HCT116 (cell line): ENCODE results near the gene GGT5. TPM values are rescaled to one million over a fixed set of nuclear protein-coding genes. Genes with fewer than 3 reads are reported as not detected.

Source experiments
- ATAC-seq: fragments of 200-7000 bp; cut with Tn5 transposase; 2 replicates; pipeline ENCODE4 v1.9.1; 2020; ENCODE audit warnings: mild to moderate bottlenecking, moderate library complexity
- BruUV-seq: library from RNA; stranded (reverse); fragments of 400-500 nt; replicated peaks from 2 replicates; lab custom pipeline; 2021; lab: Mats Ljungman, UMichigan
- CTCF ChIA-PET: fragments of 300-600 bp; sonication (Branson Sonifier 250); formaldehyde crosslinking; loops from one replicate; lab custom pipeline; 2021; ENCODE audit warnings: antibody characterized with exemption; lab: Charles Lee
- POLR2A ChIA-PET: fragments of 300-600, 350-600 bp; sonication (Branson Sonifier 250); formaldehyde crosslinking; loops from one replicate; lab custom pipeline; 2021; ENCODE audit warnings: antibody characterized with exemption; lab: Charles Lee
- RAD21 ChIA-PET, 2 experiments: fragments of 300-600 bp; sonication (Branson Sonifier 250); formaldehyde crosslinking; loops; one replicate each; lab custom pipeline; 2023; ENCODE audit warnings: low total read pairs in 2 of 2; ENCODE audit not compliant: uncharacterized antibody in 2 of 2, unreplicated experiment in 2 of 2, low non-redundant PET in 1 of 2; lab: Charles Lee
- DNase-seq: peaks from one replicate; pipeline ENCODE4 v3.0.0-alpha.2; 2010; ENCODE audit warnings: low read depth, low spot score
- H2AFZ ChIP-seq: fragments of 200-600 bp; shearing (Covaris generic), sonication (generic); 2 replicates; pipeline ENCODE4 v1.6.1; 2017; ENCODE audit warnings: low read depth, mixed run types, mixed read lengths, antibody characterized with exemption, low read length; ENCODE audit not compliant: poor library complexity, severe bottlenecking
- H3K27ac ChIP-seq: 2 replicates; pipeline ENCODE4 v1.5.1; 2012; ENCODE audit warnings: low read depth, low read length
- H3K27me3 ChIP-seq: fragments of 200-600 bp; sonication (generic); 2 replicates; pipeline ENCODE4 v1.6.1; 2016; ENCODE audit warnings: mixed run types, low read length, mixed read lengths; ENCODE audit not compliant: insufficient read depth
- H3K36me3 ChIP-seq, 2 experiments: fragments of 200-500 bp in 1 of 2; fragments of 200-600 bp in 1 of 2; sonication (Bioruptor generic) in 1 of 2; sonication (generic) in 1 of 2; 2 replicates each; pipeline versions ENCODE4 v1.5.1 to v1.6.1; 2014 to 2016; ENCODE audit warnings: low read length in 2 of 2, inconsistent platforms in 1 of 2, mixed read lengths in 1 of 2, mixed run types in 1 of 2; ENCODE audit not compliant: insufficient read depth in 2 of 2, control insufficient read depth in 1 of 2
- H3K4me1 ChIP-seq, 2 experiments: fragments of 200-600 bp in 1 of 2; sonication (generic) in 1 of 2; 2 replicates each; pipeline versions ENCODE4 v1.5.1 to v1.6.1; 2012 to 2017; ENCODE audit warnings: low read length in 2 of 2, inconsistent platforms in 1 of 2, mild to moderate bottlenecking in 1 of 2, mixed read lengths in 1 of 2, mixed run types in 1 of 2, moderate library complexity in 1 of 2; ENCODE audit not compliant: insufficient read depth in 2 of 2, control insufficient read depth in 1 of 2
- H3K4me2 ChIP-seq: fragments of 200-600 bp; sonication (generic); 2 replicates; pipeline ENCODE4 v1.6.1; 2017; ENCODE audit warnings: mixed run types, low read length, mixed read lengths
- H3K4me3 ChIP-seq, 2 experiments: fragments of 200-600 bp in 1 of 2; sonication (generic) in 1 of 2; replicated peaks in 1 of 2; 2 replicates each; pipeline ENCODE4 v1.5.1; 2011 to 2016; ENCODE audit warnings: low read length in 2 of 2, control low read depth in 1 of 2, low read depth in 1 of 2, mild to moderate bottlenecking in 1 of 2, mixed read lengths in 1 of 2, mixed run types in 1 of 2
- H3K79me2 ChIP-seq: fragments of 200-600 bp; sonication (generic); 2 replicates; pipeline ENCODE4 v1.6.1; 2017; ENCODE audit warnings: mild to moderate bottlenecking, mixed run types, low read length, moderate library complexity, mixed read lengths; ENCODE audit not compliant: insufficient read depth
- H3K9ac ChIP-seq: fragments of 200-600 bp; sonication (generic); 2 replicates; pipeline ENCODE4 v1.6.1; 2016; ENCODE audit warnings: low read length, mixed read lengths
- H3K9me2 ChIP-seq: fragments of 200-600 bp; sonication (generic), shearing (Covaris generic); 2 replicates; pipeline ENCODE4 v1.6.1; 2017; ENCODE audit warnings: mixed run types, mild to moderate bottlenecking, moderate library complexity; ENCODE audit not compliant: insufficient read depth
- H3K9me3 ChIP-seq, 2 experiments: fragments of 200-500 bp in 1 of 2; fragments of 200-600 bp in 1 of 2; sonication (Bioruptor generic) in 1 of 2; sonication (generic) in 1 of 2; 2 replicates each; pipeline ENCODE4 v1.6.1; 2014 to 2017; ENCODE audit warnings: low read length in 2 of 2, mixed read lengths in 2 of 2, inconsistent platforms in 1 of 2, low read depth in 1 of 2, mild to moderate bottlenecking in 1 of 2, mixed run types in 1 of 2, moderate library complexity in 1 of 2; ENCODE audit not compliant: control insufficient read depth in 1 of 2, insufficient read depth in 1 of 2
- H4K20me1 ChIP-seq: fragments of 200-600 bp; sonication (generic), shearing (Covaris generic); 2 replicates; pipeline ENCODE4 v1.6.1; 2017; ENCODE audit warnings: mixed run types, mild to moderate bottlenecking, moderate library complexity; ENCODE audit not compliant: insufficient read depth
- CBX3 ChIP-seq: IDR thresholded peaks from 2 replicates; pipeline ENCODE4 v1.6.1; 2012; ENCODE audit warnings: low read depth
- CTCF ChIP-seq, 3 experiments: fragments of 200-600 bp in 1 of 3; sonication (generic) in 1 of 3; IDR thresholded peaks in 2 of 3; conservative IDR thresholded peaks in 1 of 3; 2 replicates each; pipeline ENCODE4 v1.5.1; 2012 to 2017; ENCODE audit warnings: low read depth in 2 of 3, low read length in 2 of 3, antibody characterized with exemption in 1 of 3, borderline replicate concordance in 1 of 3, control low read depth in 1 of 3, mild to moderate bottlenecking in 1 of 3, mixed read lengths in 1 of 3, mixed run types in 1 of 3, moderate library complexity in 1 of 3; ENCODE audit not compliant: insufficient read depth in 1 of 3
- ELF1 ChIP-seq: IDR thresholded peaks from 2 replicates; pipeline ENCODE4 v1.6.1; 2012; ENCODE audit warnings: low read depth, borderline replicate concordance
- EZH2 ChIP-seq: fragments of 200-600 bp; sonication (generic); IDR thresholded peaks from 2 replicates; pipeline ENCODE4 v1.6.1; 2017; ENCODE audit warnings: antibody characterized with exemption, mixed run types
- FOSL1 ChIP-seq: IDR thresholded peaks from 2 replicates; pipeline ENCODE4 v1.6.1; 2012; ENCODE audit warnings: low read depth
- MAX ChIP-seq: IDR thresholded peaks from 2 replicates; pipeline ENCODE4 v1.6.1; 2012
- POLR2A ChIP-seq: IDR thresholded peaks from 2 replicates; pipeline ENCODE4 v1.7.0; 2011; ENCODE audit warnings: borderline replicate concordance; ENCODE audit not compliant: insufficient read depth, insufficient read length; ENCODE audit errors: extremely low read depth
- RAD21 ChIP-seq: IDR thresholded peaks from 2 replicates; pipeline ENCODE4 v1.6.1; 2012; ENCODE audit warnings: low read depth, mild to moderate bottlenecking
- REST ChIP-seq: IDR thresholded peaks from 2 replicates; pipeline ENCODE4 v1.6.1; 2012; ENCODE audit warnings: low read depth
- SIN3A ChIP-seq: IDR thresholded peaks from 2 replicates; pipeline ENCODE4 v1.6.1; 2012; ENCODE audit warnings: low read depth
- SP1 ChIP-seq: IDR thresholded peaks from 2 replicates; pipeline ENCODE4 v1.6.1; 2012; ENCODE audit warnings: low read depth
- SRF ChIP-seq: IDR thresholded peaks from 2 replicates; pipeline ENCODE4 v1.6.1; 2012; ENCODE audit warnings: low read depth
- YY1 ChIP-seq: IDR thresholded peaks from 2 replicates; pipeline ENCODE4 v1.6.1; 2011; ENCODE audit warnings: low read length, low read depth, moderate library complexity, mild to moderate bottlenecking; ENCODE audit not compliant: insufficient replicate concordance; ENCODE audit errors: extremely low read depth
- ZBTB33 ChIP-seq: IDR thresholded peaks from 2 replicates; pipeline ENCODE4 v1.6.1; 2011; ENCODE audit warnings: mild to moderate bottlenecking, low read length, moderate library complexity; ENCODE audit not compliant: insufficient replicate concordance; ENCODE audit errors: extremely low read depth
- intact Hi-C: fragments of 100-400 bp; cut with micrococcal nuclease; formaldehyde crosslinking; loops from 2 replicates; pipeline ENCODE4 v1.10.0; 2022
- total RNA-seq: library from RNA; stranded (reverse); gene quantifications from one replicate; pipeline ENCODE4 v1.2.1, GENCODE V29; 2021; ENCODE audit not compliant: unreplicated experiment

GGT5 gene
- total RNA-seq, 1 experiment from 2014 or later, result 0.57 TPM

GRCh38 chr22:24175160-24175808 is 69.6 kb downstream of the GGT5 start (continued):
- TF ChIP-seq YY1 (no peak), SP1 (no peak), SIN3A (no peak), REST (no peak), RAD21 (peak; percentile 82), FOSL1 (no peak), SRF (no peak)

GRCh38 chr22:24171822-24172221 is 73.1 kb downstream of the GGT5 start:
- no peak overlapping the region for H2AFZ ChIP-seq
- no TSS peak for BruUV-seq
- no peaks in the 10 kb centered on the region for H3K27me3 ChIP-seq
- ATAC-seq, result no peak
- no peaks in the 10 kb centered on the region for H3K9me3 ChIP-seq
- H3K4me3 ChIP-seq, result no peak overlapping the region
- CTCF ChIA-PET, result interaction anchor here (1.2 kb wide), 1 partner anchor 15 kb away, joined by 3 read pairs; no protein-coding TSS in a partner anchor
- H3K4me1 ChIP-seq, result no peaks in the 10 kb centered on the region
- POLR2A ChIA-PET, result no interaction called here
- no peak for TF ChIP-seq POLR2A
- no peak for TF ChIP-seq CBX3
- no peak for TF ChIP-seq CTCF (IDR thresholded peaks at IDR 0.05 in 2 of 3, conservative IDR thresholded peaks at IDR 0.05 in 1 of 3; ENCODE audit: borderline replicate concordance in 1 of 3, insufficient read depth in 1 of 3, low read depth in 2 of 3, low read length in 2 of 3)
- no peak for TF ChIP-seq FOSL1
- no peak for TF ChIP-seq ELF1
- TF ChIP-seq MAX, result no peak
- no peak for TF ChIP-seq EZH2
- TF ChIP-seq ZBTB33, result no peak
- TF ChIP-seq, all 23 proteins: peak for 0
- Histone ChIP-seq H3K79me2 (no peaks in the 10 kb centered on the region), H3K9ac (no peak overlapping the region), H3K36me3 (peaks cover 0 to 13% of the 10 kb centered on the region in 2 experiments; a peak in 3 of 4 replicates), H3K4me2 (no peak overlapping the region), H3K9me2 (no peaks in the 10 kb centered on the region), H4K20me1 (no peaks in the 10 kb centered on the region), H3K27ac (no peak overlapping the region)
- DNase-seq, result no peak
- intact Hi-C loops, result no loop called here
- RAD21 ChIA-PET, result no interaction called here
